Dendritic cell treated with granulocyte-macrophage colony-stimulating factor and Interleukin-4, amounts not matched to agents 40 ng/mL and 50 ng/mL, for 4 days (primary cell): ENCODE results near the gene FOXN4.

ENCODE experiments used
- H3K27ac Mint-ChIP-seq: one replicate; pipeline ENCODE4 v1.8.0; 2022; ENCODE audit warnings: mild to moderate bottlenecking, mixed read lengths
- H3K27me3 Mint-ChIP-seq: one replicate; pipeline ENCODE4 v1.8.0; 2022; ENCODE audit warnings: mild to moderate bottlenecking, mixed read lengths
- H3K36me3 Mint-ChIP-seq: one replicate; pipeline ENCODE4 v1.8.0; 2022; ENCODE audit warnings: low read depth, mixed read lengths
- H3K4me1 Mint-ChIP-seq: one replicate; pipeline ENCODE4 v1.8.0; 2022; ENCODE audit warnings: low read depth, mixed read lengths
- H3K4me3 Mint-ChIP-seq: one replicate; pipeline ENCODE4 v1.8.0; 2022; ENCODE audit warnings: mild to moderate bottlenecking, moderate library complexity, mixed read lengths
- H3K9me3 Mint-ChIP-seq: one replicate; pipeline ENCODE4 v1.8.0; 2022; ENCODE audit warnings: mixed read lengths
- intact Hi-C: fragments of 100-400 bp; cut with micrococcal nuclease; formaldehyde crosslinking; loops from one replicate; pipeline ENCODE4 v1.15.0; 2022

FOXN4 gene

DNA sequence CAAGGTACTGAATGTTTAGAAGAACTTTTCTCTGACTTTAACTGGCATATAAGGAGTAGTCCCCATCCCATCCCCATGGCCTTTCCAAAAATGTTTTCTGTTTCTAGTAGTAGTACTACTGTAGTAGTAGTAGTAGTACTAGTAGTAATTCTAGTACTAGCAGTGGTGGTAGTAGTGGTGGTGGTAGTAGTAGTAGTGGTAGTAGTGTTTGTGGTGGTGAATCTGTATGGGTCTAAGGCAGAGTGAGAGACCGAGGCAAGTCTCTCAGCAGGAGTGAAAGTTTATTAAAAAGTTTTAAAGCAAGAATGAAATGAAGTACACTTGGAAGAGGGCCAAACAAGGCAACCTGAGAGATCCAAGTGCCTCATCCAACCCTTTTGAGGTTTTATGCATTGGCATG, 58.6 kb downstream of the FOXN4 start:
- H3K27ac Mint-ChIP-seq: no peak overlapping the region
- intact Hi-C loops: no loop called here
- no peaks in the 10 kb centered on the region for H3K27me3 Mint-ChIP-seq
- peaks cover 40% of the 10 kb centered on the region for H3K36me3 Mint-ChIP-seq
- no peak overlapping the region for H3K4me3 Mint-ChIP-seq
- peaks cover 6% of the 10 kb centered on the region for H3K4me1 Mint-ChIP-seq
- peaks cover 17% of the 10 kb centered on the region for H3K9me3 Mint-ChIP-seq

DNA sequence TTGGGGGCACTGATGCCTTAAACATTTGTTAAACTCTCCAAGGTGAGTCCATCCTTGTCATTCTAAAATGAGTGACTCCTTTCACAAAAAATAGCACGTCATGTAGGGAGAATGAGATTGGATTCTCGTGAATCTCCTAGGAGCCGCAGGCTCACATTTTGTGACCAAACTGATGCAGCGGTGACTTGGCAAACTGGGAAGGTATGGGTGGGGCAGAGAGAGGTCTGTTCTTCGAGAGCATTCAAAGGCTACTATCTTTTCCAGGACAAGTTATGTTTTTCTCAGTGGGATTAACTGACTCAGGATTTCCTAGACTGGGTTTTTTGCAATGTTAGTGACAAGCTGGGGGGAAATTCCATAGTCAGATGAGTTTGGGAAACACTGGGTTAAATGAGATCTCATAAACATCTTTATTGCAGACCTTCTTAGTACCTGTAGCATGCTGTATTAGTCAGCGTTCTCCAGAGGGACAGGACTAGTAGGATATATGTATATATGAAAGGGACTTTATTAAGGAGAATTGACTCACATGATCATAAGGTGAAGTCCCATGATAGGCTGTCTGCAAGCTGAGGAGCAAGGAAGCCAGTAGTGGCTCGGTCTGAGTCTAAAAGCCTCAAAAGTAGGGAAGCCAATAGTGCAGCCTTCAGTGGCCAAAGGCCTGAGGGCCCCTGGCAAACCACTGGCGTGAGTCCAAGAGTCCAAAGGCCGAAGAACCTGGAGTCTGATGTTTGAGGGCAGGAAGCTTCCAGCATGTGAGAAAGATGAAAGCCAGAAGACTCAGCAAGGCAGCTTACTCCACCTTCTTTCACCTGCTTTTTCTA, 61.0 kb downstream of the FOXN4 start:
- H3K36me3 Mint-ChIP-seq: peaks cover 27% of the 10 kb centered on the region
- no peak overlapping the region for H3K27ac Mint-ChIP-seq
- peaks cover 6% of the 10 kb centered on the region for H3K4me1 Mint-ChIP-seq
- no peaks in the 10 kb centered on the region for H3K27me3 Mint-ChIP-seq
- H3K9me3 Mint-ChIP-seq: peaks cover 3% of the 10 kb centered on the region
- intact Hi-C loops: no loop called here
- no peak overlapping the region for H3K4me3 Mint-ChIP-seq

DNA sequence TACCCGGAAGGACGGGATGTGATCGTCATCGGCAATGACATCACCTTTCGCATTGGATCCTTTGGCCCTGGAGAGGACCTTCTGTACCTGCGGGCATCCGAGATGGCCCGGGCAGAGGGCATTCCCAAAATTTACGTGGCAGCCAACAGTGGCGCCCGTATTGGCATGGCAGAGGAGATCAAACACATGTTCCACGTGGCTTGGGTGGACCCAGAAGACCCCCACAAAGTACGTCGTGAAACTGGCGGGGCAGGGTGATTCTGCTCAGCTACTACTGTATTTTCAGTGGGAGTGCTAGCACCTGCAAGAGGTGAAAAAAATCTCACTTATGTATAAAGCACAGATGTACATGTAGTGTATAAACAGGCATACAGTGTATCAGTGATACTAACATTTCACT, 62.9 kb downstream of the FOXN4 start:
- Mint-ChIP-seq H3K4me1 (peaks cover 6% of the 10 kb centered on the region), H3K36me3 (peaks cover 38% of the 10 kb centered on the region), H3K9me3 (no peaks in the 10 kb centered on the region), H3K27me3 (no peaks in the 10 kb centered on the region), H3K4me3 (no peak overlapping the region), H3K27ac (no peak overlapping the region)
- intact Hi-C loops: no loop called here

DNA sequence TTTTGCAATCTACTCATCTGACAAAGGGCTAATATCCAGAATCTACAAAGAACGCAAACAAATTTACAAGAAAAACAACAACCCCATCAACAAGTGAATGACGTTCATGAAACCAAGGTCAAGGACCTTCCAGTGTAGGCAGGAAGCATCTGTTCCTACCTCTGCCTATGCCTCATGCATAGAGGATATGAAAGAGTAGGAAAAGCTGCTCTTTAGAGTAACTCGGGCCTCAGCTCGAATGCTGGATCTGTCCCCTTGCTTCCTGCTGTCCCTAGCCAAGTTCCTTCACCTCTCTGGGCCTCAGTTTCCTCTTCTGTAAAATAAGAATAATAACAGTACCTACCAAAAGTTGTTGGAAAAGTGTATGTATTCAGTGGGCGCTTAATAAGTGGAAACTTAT, 65.0 kb downstream of the FOXN4 start:
- Mint-ChIP-seq H3K36me3 (peaks cover 53% of the 10 kb centered on the region), H3K4me1 (peaks cover 4% of the 10 kb centered on the region), H3K4me3 (no peak overlapping the region), H3K27me3 (no peaks in the 10 kb centered on the region), H3K9me3 (no peaks in the 10 kb centered on the region), H3K27ac (no peak overlapping the region)
- intact Hi-C loops: no loop called here

DNA sequence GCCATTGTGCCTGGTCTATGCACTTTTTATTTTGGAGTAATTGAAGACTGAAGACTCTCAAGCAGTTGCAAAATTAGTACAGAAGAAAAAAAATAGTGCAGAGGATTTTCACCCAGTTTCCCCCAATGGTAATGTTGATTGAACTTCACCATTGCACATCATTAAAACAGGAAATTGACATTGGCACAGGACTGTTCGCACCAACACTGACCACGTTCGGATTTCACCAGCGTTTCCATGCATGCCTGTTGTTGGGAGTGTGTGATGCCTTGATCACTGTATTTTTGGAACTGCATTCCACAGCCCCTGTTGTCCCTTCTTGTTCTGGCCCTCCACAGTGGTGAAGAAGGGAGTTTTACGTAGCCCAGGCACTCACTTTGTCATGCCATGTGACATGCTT, 67.1 kb downstream of the FOXN4 start:
- no peaks in the 10 kb centered on the region for H3K4me1 Mint-ChIP-seq
- no peaks in the 10 kb centered on the region for H3K9me3 Mint-ChIP-seq
- H3K27me3 Mint-ChIP-seq: no peaks in the 10 kb centered on the region
- H3K4me3 Mint-ChIP-seq: no peak overlapping the region
- H3K27ac Mint-ChIP-seq: no peak overlapping the region
- H3K36me3 Mint-ChIP-seq: peaks cover 57% of the 10 kb centered on the region
- intact Hi-C loops: no loop called here

DNA sequence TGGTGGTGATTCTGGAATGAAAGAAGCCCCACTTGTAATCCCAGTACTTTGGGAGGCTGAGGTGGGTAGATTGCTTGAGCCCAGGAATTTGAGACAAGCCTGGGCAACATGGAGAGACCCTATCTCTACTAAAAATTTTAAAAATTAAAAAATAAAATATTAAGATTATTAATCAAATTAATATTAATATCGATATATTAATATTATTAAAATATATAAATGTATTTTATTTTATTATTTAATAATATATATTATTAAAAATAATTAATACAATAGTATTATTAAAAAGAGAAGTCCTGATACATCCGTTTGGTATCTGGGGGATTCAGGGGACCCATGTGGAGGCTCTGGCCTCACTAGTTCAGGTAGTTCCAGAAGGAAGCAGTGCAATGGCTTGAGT, 68.7 kb downstream of the FOXN4 start:
- Mint-ChIP-seq H3K36me3 (peaks cover 53% of the 10 kb centered on the region), H3K27me3 (no peaks in the 10 kb centered on the region), H3K9me3 (no peaks in the 10 kb centered on the region), H3K27ac (no peak overlapping the region), H3K4me1 (no peaks in the 10 kb centered on the region), H3K4me3 (no peak overlapping the region)
- intact Hi-C loops: no loop called here

DNA sequence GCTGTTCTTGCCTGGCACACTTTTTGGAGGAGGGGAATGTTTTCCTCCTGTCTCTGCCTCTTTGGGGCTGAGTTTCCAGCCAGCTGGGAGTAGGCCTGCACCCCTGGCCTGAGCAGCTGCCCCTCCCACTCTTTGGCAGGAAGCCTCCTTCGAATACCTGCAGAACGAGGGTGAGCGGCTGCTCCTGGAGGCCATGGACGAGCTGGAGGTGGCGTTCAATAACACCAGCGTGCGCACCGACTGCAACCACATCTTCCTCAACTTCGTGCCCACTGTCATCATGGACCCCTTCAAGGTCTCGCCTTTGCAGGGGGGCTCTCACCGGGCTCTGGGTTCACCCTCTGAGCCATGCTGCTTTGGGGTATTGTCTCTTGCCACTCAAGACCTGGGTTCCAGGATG, 69.4 kb downstream of the FOXN4 start:
- Mint-ChIP-seq H3K27ac (no peak overlapping the region), H3K36me3 (peaks cover 53% of the 10 kb centered on the region), H3K4me1 (no peaks in the 10 kb centered on the region), H3K27me3 (no peaks in the 10 kb centered on the region), H3K4me3 (no peak overlapping the region), H3K9me3 (no peaks in the 10 kb centered on the region)
- intact Hi-C loops: no loop called here

DNA sequence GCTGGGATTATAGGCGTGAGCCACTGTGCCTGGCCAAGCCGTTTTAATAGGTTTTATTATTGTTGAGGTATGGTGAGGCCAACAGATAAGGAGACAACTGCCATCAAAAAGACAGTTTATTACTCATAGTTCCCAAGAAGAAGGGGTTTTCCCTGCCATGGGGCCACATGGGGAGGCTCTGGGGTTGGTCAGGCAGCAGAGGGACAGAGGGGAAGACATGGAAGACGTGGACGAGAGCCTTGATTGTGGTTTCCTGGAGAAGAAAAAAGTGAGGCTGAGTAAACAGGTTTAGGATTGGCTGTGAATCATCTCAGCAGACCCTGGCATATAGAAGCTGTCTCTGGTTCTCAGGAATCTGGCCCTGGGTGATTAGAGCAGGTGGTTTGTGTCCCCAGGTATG, 69.9 kb downstream of the FOXN4 start:
- Mint-ChIP-seq H3K27me3 (no peaks in the 10 kb centered on the region), H3K9me3 (no peaks in the 10 kb centered on the region), H3K4me3 (no peak overlapping the region), H3K4me1 (no peaks in the 10 kb centered on the region), H3K36me3 (peaks cover 53% of the 10 kb centered on the region), H3K27ac (no peak overlapping the region)
- intact Hi-C loops: no loop called here

DNA sequence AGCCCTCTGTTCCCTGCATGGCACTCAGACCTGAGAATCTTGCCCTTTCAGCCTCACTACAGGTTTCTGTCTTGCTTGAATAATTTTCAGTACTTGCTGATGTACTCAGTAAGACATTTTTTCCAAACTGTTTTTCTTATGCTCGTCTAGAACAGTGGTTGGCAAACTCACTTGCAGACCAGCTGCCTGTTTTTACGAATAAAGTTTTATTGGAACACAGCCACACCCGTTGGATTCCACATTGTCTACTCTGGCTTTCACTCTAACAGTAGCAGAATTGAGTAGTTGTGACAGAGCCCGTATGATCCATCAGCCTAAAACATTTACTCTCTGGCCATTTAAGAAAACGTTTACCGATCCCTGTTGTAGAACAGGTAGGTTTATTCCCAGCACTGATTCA, 72.8 kb downstream of the FOXN4 start:
- Mint-ChIP-seq H3K4me1 (no peaks in the 10 kb centered on the region), H3K4me3 (no peak overlapping the region), H3K36me3 (peaks cover 37% of the 10 kb centered on the region), H3K27me3 (no peaks in the 10 kb centered on the region), H3K27ac (no peak overlapping the region), H3K9me3 (no peaks in the 10 kb centered on the region)
- intact Hi-C loops: no loop called here

DNA sequence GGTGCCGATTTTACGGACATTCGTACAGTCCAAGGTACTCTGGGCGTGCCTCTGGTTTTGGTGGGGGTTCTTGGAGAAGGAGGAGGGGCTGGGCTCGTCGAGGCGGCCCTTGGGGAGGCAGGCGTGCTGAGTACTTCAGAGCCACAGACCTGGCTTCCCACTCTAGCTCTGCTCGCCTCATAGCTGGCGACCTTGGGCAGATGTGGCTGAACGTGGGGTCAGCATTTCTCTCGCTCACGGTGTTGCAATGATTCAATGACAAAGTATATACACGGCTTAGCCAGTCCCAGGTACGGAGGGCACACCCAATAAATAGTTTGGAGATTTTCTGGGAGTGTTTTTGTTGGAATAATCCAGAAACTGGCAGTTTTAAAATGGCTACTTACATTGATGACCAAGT, 75.1 kb downstream of the FOXN4 start:
- Mint-ChIP-seq H3K9me3 (no peaks in the 10 kb centered on the region), H3K36me3 (peaks cover 29% of the 10 kb centered on the region), H3K4me3 (no peak overlapping the region), H3K27ac (no peak overlapping the region), H3K27me3 (no peaks in the 10 kb centered on the region), H3K4me1 (no peaks in the 10 kb centered on the region)
- intact Hi-C loops: no loop called here

DNA sequence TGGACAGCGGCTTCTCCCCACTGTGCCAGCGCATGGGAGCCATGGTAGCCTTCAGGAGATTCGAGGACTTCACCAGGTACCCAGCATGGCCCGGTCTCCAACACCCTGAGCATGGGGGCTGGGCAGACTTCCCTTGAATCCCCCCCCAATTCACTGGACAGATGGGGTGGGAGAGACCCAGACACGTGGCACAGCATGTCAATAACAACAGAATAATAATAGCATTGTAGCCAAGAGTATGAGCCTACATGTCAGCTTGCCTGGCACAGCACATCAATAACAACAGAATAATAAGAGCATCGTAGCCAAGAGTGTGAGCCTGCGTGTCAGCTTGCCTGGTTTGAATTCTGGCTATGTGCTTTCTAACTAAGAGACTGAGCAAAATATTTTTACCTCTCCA, 76.4 kb downstream of the FOXN4 start:
- Mint-ChIP-seq H3K4me1 (no peaks in the 10 kb centered on the region), H3K27me3 (no peaks in the 10 kb centered on the region), H3K36me3 (peaks cover 27% of the 10 kb centered on the region), H3K9me3 (no peaks in the 10 kb centered on the region), H3K4me3 (no peak overlapping the region), H3K27ac (no peak overlapping the region)
- intact Hi-C loops: no loop called here

DNA sequence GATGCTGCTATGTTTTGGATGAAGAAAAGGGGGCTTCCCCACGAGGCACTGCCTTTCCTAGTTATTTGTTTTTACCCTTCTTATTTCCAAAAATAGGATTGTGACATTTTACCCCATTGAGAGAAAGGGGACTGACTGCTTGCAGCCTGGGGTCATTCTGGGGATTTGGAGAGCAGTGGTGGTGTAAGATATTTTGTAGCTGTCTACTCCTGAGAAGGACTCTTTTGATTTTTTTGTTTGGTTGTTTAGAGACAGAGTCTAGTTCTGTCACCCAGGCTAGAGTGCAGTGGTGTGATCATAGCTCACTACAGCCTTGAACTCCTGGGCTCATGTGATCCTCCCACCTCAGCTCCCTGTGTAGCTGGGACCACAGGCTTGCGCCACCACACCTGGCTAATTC, 78.9 kb downstream of the FOXN4 start:
- Mint-ChIP-seq H3K27me3 (no peaks in the 10 kb centered on the region), H3K9me3 (no peaks in the 10 kb centered on the region), H3K36me3 (peaks cover 21% of the 10 kb centered on the region), H3K4me1 (no peaks in the 10 kb centered on the region), H3K4me3 (no peak overlapping the region), H3K27ac (no peak overlapping the region)
- intact Hi-C loops: no loop called here

DNA sequence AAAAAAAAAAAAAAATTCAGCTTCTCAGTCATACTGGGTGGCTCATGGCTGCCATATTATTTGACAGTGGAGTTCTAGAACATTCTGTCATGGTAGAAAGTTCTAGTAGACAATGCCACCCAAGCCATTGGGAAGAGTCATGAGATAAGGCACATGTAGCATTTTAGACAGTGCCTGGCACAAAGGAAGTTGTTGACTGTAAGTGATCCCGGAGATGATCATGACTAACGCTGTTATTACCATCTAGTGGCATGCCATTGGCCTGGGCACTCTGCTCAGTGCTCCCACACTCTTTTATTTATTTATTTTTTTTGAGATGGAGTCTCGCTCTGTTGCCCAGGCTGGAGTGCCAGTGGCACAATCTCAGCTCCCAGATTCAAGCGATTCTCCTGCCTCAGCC, 80.4 kb downstream of the FOXN4 start:
- intact Hi-C loops: no loop called here
- Mint-ChIP-seq H3K36me3 (peaks cover 36% of the 10 kb centered on the region), H3K9me3 (no peaks in the 10 kb centered on the region), H3K27me3 (no peaks in the 10 kb centered on the region), H3K4me3 (no peak overlapping the region), H3K4me1 (no peaks in the 10 kb centered on the region), H3K27ac (no peak overlapping the region)
